Measurements from ENCODE around the gene TTLL11.

The TTLL11 gene

DNA sequence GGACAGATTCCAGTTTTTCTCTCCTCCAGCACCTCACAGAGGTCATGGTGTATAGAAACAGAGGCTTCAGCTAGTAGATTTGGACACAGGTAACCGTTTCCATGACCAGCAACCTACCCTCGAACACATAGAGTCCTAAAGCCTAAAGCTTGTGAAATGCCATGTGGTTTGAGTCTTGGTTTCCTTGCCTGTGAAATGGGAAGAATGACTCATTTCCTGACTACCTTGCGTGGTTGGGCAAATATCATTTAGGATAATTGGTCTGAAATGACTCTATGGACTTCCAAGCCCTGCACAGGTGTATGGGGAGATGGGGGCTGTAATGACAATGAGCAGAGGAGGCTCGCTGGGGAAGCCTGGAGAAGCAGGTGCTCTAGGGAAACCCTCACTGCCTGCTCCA lies 134.6 kb downstream of the TTLL11 start:
- Histone ChIP-seq H3K27ac (ENCODE audit: poor library complexity, severe bottlenecking) (peak overlapping the region; percentile 27), H3K4me1 (ENCODE audit: insufficient read depth, poor library complexity, severe bottlenecking) (peaks cover 31% of the 10 kb centered on the region), H3K27me3 (ENCODE audit: insufficient read depth, poor library complexity, severe bottlenecking) (no peaks in the 10 kb centered on the region), H3K36me3 (ENCODE audit: low read depth) (peaks cover 34% of the 10 kb centered on the region), H3K4me3 (ENCODE audit: severe bottlenecking) (no peak overlapping the region), H3K9me3 (ENCODE audit: severe bottlenecking) (no peaks in the 10 kb centered on the region)
- ATAC-seq (ENCODE audit: low read depth) (no peak), DNase-seq (ENCODE audit: low spot score) (no peak)
- TF ChIP-seq, protein P1, sequence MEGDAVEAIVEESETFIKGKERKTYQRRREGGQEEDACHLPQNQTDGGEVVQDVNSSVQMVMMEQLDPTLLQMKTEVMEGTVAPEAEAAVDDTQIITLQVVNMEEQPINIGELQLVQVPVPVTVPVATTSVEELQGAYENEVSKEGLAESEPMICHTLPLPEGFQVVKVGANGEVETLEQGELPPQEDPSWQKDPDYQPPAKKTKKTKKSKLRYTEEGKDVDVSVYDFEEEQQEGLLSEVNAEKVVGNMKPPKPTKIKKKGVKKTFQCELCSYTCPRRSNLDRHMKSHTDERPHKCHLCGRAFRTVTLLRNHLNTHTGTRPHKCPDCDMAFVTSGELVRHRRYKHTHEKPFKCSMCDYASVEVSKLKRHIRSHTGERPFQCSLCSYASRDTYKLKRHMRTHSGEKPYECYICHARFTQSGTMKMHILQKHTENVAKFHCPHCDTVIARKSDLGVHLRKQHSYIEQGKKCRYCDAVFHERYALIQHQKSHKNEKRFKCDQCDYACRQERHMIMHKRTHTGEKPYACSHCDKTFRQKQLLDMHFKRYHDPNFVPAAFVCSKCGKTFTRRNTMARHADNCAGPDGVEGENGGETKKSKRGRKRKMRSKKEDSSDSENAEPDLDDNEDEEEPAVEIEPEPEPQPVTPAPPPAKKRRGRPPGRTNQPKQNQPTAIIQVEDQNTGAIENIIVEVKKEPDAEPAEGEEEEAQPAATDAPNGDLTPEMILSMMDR (IDR thresholded peaks at IDR 0.05; ENCODE audit: poor library complexity, severe bottlenecking), result no peak

DNA sequence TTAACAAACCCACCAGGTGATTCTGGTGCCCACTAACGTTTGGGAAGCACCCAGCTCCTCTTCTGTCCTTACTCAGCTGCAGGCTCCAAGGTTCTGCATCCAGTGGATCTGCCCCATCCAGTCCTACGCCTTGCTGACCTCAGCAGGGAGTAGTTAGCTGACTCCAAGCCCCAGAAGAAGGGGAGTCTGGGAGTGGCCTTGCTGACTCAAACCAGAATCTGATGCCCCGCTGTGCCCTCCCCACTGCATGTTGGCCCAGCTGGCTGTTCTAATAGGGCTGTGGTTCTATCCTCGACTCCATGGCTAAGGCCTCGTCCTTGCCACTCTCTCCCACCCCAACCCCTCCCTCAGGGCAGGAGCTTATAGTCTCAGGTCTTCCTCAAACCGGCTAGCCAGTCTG lies 136.3 kb downstream of the TTLL11 start:
- ATAC-seq (ENCODE audit: low read depth), result peak; percentile 86
- peak overlapping the region; percentile 27 for H3K27ac ChIP-seq (ENCODE audit: poor library complexity, severe bottlenecking)
- H3K27me3 ChIP-seq (ENCODE audit: insufficient read depth, poor library complexity, severe bottlenecking), result no peaks in the 10 kb centered on the region
- H3K4me3 ChIP-seq (ENCODE audit: severe bottlenecking), result no peak overlapping the region
- no peaks in the 10 kb centered on the region for H3K9me3 ChIP-seq (ENCODE audit: severe bottlenecking)
- H3K4me1 ChIP-seq (ENCODE audit: insufficient read depth, poor library complexity, severe bottlenecking), result peaks cover 23% of the 10 kb centered on the region
- TF ChIP-seq, protein P1 (IDR thresholded peaks at IDR 0.05; ENCODE audit: poor library complexity, severe bottlenecking), result no peak
- peaks cover 34% of the 10 kb centered on the region for H3K36me3 ChIP-seq (ENCODE audit: low read depth)
- DNase-seq (ENCODE audit: low spot score), result no peak

DNA sequence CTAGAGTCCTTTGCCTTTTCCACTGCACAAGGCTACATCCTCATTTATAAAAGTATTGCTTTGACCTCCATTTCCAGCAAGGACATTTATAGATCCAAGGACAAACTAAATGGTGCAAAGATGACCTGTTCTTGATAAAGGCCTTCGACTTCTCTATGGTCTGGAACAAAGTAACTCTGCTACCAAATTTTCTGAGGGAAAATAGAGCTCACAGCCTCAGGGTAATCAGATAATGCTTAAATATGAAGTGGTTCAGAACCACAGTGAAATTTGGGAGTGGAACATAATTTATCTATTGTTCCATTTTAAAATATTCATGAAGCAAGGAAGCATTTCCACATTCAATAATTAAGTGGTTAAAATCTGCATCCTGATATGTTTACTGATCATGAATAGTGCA lies 137.5 kb downstream of the TTLL11 start:
- peak overlapping the region; percentile 27 for H3K27ac ChIP-seq (ENCODE audit: poor library complexity, severe bottlenecking)
- H3K36me3 ChIP-seq (ENCODE audit: low read depth), result peaks cover 34% of the 10 kb centered on the region
- DNase-seq (ENCODE audit: low spot score) (no peak), ATAC-seq (ENCODE audit: low read depth) (no peak)
- no peak overlapping the region for H3K4me3 ChIP-seq (ENCODE audit: severe bottlenecking)
- TF ChIP-seq, protein P1 (IDR thresholded peaks at IDR 0.05; ENCODE audit: poor library complexity, severe bottlenecking), result no peak
- no peaks in the 10 kb centered on the region for H3K9me3 ChIP-seq (ENCODE audit: severe bottlenecking)
- no peaks in the 10 kb centered on the region for H3K27me3 ChIP-seq (ENCODE audit: insufficient read depth, poor library complexity, severe bottlenecking)
- H3K4me1 ChIP-seq (ENCODE audit: insufficient read depth, poor library complexity, severe bottlenecking), result peaks cover 18% of the 10 kb centered on the region

DNA sequence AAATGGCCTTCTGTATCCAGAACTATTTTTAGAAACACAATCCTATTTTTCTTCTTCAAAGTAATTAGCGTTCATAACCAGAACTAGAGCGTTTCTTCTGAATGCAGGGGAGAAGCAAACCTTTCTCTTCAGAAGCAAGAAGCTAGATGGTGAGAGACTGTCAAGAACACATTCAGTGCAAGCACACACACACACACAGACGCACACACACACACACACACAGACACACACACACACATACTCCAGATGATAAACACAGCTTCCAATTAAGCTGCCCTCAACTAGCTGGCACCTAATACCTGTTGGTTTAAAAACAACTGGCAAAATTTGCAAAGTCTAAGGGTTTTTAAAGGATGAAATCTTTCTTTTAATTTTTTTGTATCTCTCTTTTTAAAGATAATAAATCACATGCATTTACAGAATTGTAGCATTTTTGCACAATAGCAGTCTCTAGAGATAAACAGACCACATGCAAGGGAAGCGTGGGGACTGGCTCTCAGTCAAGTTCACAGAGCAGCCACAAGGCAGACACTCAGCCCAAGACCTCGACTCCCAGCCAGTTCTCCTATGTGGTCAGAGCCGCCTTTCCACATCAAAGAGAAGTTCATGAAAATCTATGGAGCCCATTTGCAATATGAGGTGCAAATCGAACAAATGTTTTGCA lies 138.5 kb downstream of the TTLL11 start:
- H3K27ac ChIP-seq (ENCODE audit: poor library complexity, severe bottlenecking), result no peak overlapping the region
- no peaks in the 10 kb centered on the region for H3K9me3 ChIP-seq (ENCODE audit: severe bottlenecking)
- H3K36me3 ChIP-seq (ENCODE audit: low read depth), result peaks cover 34% of the 10 kb centered on the region
- H3K4me3 ChIP-seq (ENCODE audit: severe bottlenecking), result no peak overlapping the region
- H3K4me1 ChIP-seq (ENCODE audit: insufficient read depth, poor library complexity, severe bottlenecking), result peaks cover 18% of the 10 kb centered on the region
- no peaks in the 10 kb centered on the region for H3K27me3 ChIP-seq (ENCODE audit: insufficient read depth, poor library complexity, severe bottlenecking)
- TF ChIP-seq, protein P1 (IDR thresholded peaks at IDR 0.05; ENCODE audit: poor library complexity, severe bottlenecking), result no peak
- ATAC-seq (ENCODE audit: low read depth) (no peak), DNase-seq (ENCODE audit: low spot score) (no peak)

DNA sequence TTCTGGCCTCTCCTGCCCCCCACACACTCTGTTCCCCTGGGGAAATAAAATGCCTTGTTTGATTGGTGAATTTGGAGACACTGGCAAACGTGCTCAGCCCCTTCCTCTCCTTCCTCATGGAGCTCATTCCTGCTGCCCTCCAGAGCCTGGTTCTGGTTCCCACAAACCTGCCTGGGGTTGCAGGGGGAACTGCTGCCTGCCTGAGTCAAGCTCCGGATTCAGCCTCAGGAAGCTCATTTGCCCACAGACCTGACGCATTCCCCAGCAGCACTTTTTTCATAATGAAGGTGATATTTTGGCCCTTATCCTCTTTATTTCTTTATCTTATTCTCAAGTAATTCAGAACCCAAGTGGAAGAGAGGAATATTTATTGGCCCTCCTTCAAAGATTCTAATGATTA lies 140.5 kb downstream of the TTLL11 start:
- Histone ChIP-seq H3K36me3 (ENCODE audit: low read depth) (peaks cover 27% of the 10 kb centered on the region), H3K27ac (ENCODE audit: poor library complexity, severe bottlenecking) (no peak overlapping the region), H3K9me3 (ENCODE audit: severe bottlenecking) (no peaks in the 10 kb centered on the region), H3K27me3 (ENCODE audit: insufficient read depth, poor library complexity, severe bottlenecking) (no peaks in the 10 kb centered on the region), H3K4me3 (ENCODE audit: severe bottlenecking) (no peak overlapping the region), H3K4me1 (ENCODE audit: insufficient read depth, poor library complexity, severe bottlenecking) (peaks cover 10% of the 10 kb centered on the region)
- DNase-seq (ENCODE audit: low spot score) (no peak), ATAC-seq (ENCODE audit: low read depth) (no peak)
- TF ChIP-seq, protein P1 (IDR thresholded peaks at IDR 0.05; ENCODE audit: poor library complexity, severe bottlenecking), result no peak

Measured in RWPE2 (cell line).